ENCODE measurements around the gene PSG2.
"Not testable (repeated sequence)": the region's sequence is repeated elsewhere in the genome, so short reads cannot be mapped to it uniquely, and the experiment has no call there.

Gene PSG2

DNA sequence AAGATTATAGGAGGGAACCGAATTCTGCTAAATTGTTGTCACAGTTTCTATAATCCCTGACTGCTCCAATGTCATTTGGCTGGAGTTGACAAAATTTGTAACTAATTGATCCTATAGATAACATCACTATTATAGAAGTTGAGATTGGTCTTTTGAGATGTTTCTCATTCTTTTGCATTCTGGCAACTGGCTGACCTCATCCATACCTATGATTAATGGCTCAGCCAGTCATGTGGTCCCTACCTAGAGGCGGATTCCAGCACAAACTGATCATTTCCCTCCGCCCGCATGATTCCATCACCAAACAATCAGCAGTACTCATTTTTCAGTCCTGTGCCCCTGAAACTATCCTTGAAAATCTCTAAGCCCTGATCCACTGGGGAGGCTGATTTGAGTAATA is 4.2 kb downstream of the PSG2 start:
- WGBS (ENCODE audit: insufficient coverage, insufficient read length) = no CpG with 5 or more reads among the region's 4 CpGs
- no peak for DNase-seq (ENCODE audit: low read depth, low spot score)

DNA sequence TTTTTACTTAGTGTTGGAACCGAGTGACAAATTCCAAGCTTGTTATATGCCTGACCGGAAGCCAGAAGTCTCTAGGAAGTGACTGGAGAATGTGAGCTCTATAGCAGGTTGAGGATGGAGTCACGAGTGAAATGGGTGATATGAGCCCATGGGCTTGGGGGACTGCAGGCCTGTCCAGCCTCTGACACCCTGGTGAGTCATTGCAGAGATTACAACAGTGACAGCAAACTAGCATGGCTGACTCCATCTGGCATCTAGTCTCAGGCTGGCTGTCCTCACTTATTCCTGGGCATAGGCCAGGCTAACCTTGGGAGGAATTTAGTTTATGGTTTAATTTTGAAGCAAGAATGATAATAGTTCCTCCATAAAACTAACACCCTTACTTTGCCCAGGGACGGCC is 4.6 kb downstream of the PSG2 start:
- H3K36me3 ChIP-seq (ENCODE audit: control insufficient read depth, insufficient read depth, low read length); H3K4me1 ChIP-seq (ENCODE audit: control insufficient read depth, insufficient read depth, low read length); DNase-seq (ENCODE audit: low read depth, low spot score); H3K27ac ChIP-seq (ENCODE audit: low read length); H3K9me3 ChIP-seq (ENCODE audit: control insufficient read depth, insufficient read depth, low read length); H3K27me3 ChIP-seq (ENCODE audit: control insufficient read depth, insufficient read depth, low read length); H3K4me3 ChIP-seq (ENCODE audit: low read length): not testable (repeated sequence)
- WGBS (ENCODE audit: insufficient coverage, insufficient read length) = no CpG with 5 or more reads among the region's 4 CpGs

More for the DNA sequence above, 4.2 kb downstream of the PSG2 start:
- Histone ChIP-seq H3K27ac (ENCODE audit: low read length) (no peak overlapping the region), H3K4me3 (ENCODE audit: low read length) (no peak overlapping the region), H3K9me3 (ENCODE audit: control insufficient read depth, insufficient read depth, low read length) (peaks cover 6% of the 10 kb centered on the region), H3K27me3 (ENCODE audit: control insufficient read depth, insufficient read depth, low read length) (no peaks in the 10 kb centered on the region), H3K4me1 (ENCODE audit: control insufficient read depth, insufficient read depth, low read length) (no peaks in the 10 kb centered on the region), H3K36me3 (ENCODE audit: control insufficient read depth, insufficient read depth, low read length) (no peaks in the 10 kb centered on the region)

DNA sequence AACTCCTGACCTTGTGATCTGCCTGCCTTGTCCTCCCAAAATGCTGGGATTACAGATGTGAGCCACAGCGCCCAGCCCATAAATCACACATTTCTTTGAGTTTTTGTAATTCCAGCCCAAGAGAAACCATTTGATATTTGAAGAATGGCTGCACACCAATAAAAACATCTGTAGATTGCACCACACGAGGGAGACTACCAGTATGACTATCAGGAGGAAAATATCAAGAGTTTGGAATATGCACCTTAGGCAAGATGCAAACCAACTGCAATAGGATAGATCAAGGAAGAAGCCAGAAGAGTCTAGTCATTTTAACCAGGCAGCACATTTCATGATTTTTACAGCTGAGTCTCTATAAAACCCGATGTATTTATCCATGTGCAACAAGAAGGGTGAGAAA is 20.1 kb downstream of the PSG2 start:
- not testable (repeated sequence) for H3K36me3 ChIP-seq (ENCODE audit: control insufficient read depth, insufficient read depth, low read length); H3K4me3 ChIP-seq (ENCODE audit: low read length); H3K27ac ChIP-seq (ENCODE audit: low read length); H3K27me3 ChIP-seq (ENCODE audit: control insufficient read depth, insufficient read depth, low read length); H3K4me1 ChIP-seq (ENCODE audit: control insufficient read depth, insufficient read depth, low read length); DNase-seq (ENCODE audit: low read depth, low spot score); H3K9me3 ChIP-seq (ENCODE audit: control insufficient read depth, insufficient read depth, low read length)
- no CpG with 5 or more reads among the region's 3 CpGs for WGBS (ENCODE audit: insufficient coverage, insufficient read length)

DNA sequence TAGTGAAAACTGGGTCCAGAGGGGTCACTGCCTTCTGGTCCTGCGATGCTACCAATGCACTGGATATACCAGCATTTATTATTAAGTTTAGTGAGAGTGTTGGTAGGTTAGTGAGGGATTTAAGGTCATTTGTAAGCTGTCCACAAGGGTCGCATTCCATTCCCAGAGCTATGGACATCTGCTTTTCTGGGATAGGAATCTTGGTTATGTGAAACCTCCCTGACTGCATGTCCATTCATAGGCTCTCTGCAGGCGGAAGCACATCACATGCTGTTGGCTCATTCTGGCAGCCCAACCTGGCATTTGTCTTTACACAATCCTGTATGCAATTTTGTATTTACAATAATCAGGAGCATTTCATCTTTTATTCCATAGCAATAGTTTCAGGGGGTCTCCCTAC is 21.2 kb downstream of the PSG2 start:
- WGBS (ENCODE audit: insufficient coverage, insufficient read length) = no CpG with 5 or more reads among the region's 3 CpGs
- H3K9me3 ChIP-seq (ENCODE audit: control insufficient read depth, insufficient read depth, low read length); H3K4me3 ChIP-seq (ENCODE audit: low read length); H3K36me3 ChIP-seq (ENCODE audit: control insufficient read depth, insufficient read depth, low read length); DNase-seq (ENCODE audit: low read depth, low spot score); H3K27ac ChIP-seq (ENCODE audit: low read length); H3K4me1 ChIP-seq (ENCODE audit: control insufficient read depth, insufficient read depth, low read length); H3K27me3 ChIP-seq (ENCODE audit: control insufficient read depth, insufficient read depth, low read length): not testable (repeated sequence)

DNA sequence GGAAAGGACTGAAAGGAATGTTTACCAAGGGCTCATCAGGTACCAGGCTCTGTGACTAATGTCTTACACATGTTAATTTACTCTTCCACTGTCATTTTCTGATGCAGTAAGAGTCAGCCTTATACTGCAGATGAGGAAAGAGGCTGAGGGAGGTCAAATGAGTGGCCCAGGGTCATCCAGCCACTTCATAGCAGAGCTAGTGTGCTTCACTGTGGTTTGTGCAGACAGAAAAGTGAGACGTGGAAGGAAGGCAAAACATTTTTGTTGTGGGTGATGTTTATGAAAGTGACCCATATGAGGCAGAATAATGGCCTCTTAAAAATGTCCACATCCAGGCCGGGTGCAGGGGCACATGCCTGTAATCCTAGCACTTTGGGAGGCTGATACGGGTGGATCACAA is 22.2 kb downstream of the PSG2 start:
- H3K27me3 ChIP-seq (ENCODE audit: control insufficient read depth, insufficient read depth, low read length); H3K4me1 ChIP-seq (ENCODE audit: control insufficient read depth, insufficient read depth, low read length); H3K36me3 ChIP-seq (ENCODE audit: control insufficient read depth, insufficient read depth, low read length); H3K4me3 ChIP-seq (ENCODE audit: low read length); DNase-seq (ENCODE audit: low read depth, low spot score); H3K27ac ChIP-seq (ENCODE audit: low read length); H3K9me3 ChIP-seq (ENCODE audit: control insufficient read depth, insufficient read depth, low read length): not testable (repeated sequence)
- no CpG with 5 or more reads among the region's 3 CpGs for WGBS (ENCODE audit: insufficient coverage, insufficient read length)

DNA sequence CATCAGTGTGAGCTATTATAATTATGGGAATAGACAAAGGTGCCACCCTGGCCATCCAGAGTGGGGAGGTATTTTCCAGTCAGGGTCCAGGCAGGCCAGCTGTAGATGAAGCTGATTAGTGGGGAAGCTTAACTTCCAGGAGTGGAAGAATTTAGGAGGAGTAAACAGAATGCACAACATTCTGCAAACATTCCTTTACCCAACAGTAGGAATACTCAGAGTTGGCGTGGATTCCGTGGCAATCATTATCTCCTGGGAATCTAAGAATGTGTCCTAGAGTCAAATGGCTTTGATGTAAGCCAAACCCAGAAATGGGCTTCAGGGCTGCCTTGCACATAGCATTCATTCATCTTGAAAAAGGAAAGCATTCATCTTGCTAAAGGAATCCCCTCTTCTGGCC is 23.0 kb downstream of the PSG2 start:
- not testable (repeated sequence) for H3K9me3 ChIP-seq (ENCODE audit: control insufficient read depth, insufficient read depth, low read length); H3K4me3 ChIP-seq (ENCODE audit: low read length); DNase-seq (ENCODE audit: low read depth, low spot score); H3K4me1 ChIP-seq (ENCODE audit: control insufficient read depth, insufficient read depth, low read length); H3K36me3 ChIP-seq (ENCODE audit: control insufficient read depth, insufficient read depth, low read length); H3K27me3 ChIP-seq (ENCODE audit: control insufficient read depth, insufficient read depth, low read length); H3K27ac ChIP-seq (ENCODE audit: low read length)
- WGBS (ENCODE audit: insufficient coverage, insufficient read length) = no CpG with 5 or more reads among the region's 2 CpGs

DNA sequence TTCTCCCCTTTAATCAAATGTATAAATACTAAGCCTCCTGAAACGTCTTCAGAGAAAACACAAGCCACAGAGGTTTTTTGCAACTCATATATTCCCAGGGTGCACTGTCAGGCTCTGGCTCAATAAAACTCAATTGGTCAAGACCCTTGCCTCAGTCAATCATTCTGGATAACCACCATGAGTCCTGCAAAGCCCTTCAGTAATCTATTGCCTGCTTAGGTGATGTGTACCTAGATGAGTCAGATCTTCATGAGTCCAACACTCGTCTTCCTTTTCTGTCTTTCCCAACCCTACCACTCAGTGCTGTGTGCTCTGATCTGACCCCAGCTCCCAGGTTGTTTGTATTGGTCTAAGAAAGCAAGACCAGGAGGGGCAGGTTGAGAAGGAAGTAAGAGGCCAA is 24.1 kb downstream of the PSG2 start:
- H3K4me1 ChIP-seq (ENCODE audit: control insufficient read depth, insufficient read depth, low read length); H3K27me3 ChIP-seq (ENCODE audit: control insufficient read depth, insufficient read depth, low read length); H3K36me3 ChIP-seq (ENCODE audit: control insufficient read depth, insufficient read depth, low read length); H3K27ac ChIP-seq (ENCODE audit: low read length); DNase-seq (ENCODE audit: low read depth, low spot score); H3K9me3 ChIP-seq (ENCODE audit: control insufficient read depth, insufficient read depth, low read length); H3K4me3 ChIP-seq (ENCODE audit: low read length): not testable (repeated sequence)
- WGBS (ENCODE audit: insufficient coverage, insufficient read length) = no CpG with 5 or more reads among the region's 2 CpGs

DNA sequence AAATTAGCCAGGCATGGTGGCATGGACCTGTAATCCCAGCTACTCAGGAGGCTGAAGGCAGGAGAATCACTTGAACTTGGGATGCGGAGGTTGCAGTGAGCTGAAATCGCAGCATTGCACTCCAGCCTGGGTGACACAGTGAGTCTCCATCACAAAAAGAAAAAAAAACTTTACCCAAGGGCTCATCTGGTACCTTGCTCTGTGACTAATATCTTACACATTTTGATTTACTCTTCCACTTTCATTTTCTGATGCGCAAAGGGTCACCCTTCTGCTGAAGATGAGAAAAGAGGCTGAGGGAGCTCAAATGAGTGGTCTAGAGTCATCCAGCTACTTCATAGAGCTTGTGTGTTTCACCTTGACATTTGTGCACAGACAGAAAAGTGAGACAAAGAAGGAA is 34.5 kb downstream of the PSG2 start:
- DNase-seq (ENCODE audit: low read depth, low spot score); H3K27me3 ChIP-seq (ENCODE audit: control insufficient read depth, insufficient read depth, low read length); H3K9me3 ChIP-seq (ENCODE audit: control insufficient read depth, insufficient read depth, low read length); H3K4me1 ChIP-seq (ENCODE audit: control insufficient read depth, insufficient read depth, low read length); H3K27ac ChIP-seq (ENCODE audit: low read length); H3K4me3 ChIP-seq (ENCODE audit: low read length); H3K36me3 ChIP-seq (ENCODE audit: control insufficient read depth, insufficient read depth, low read length): not testable (repeated sequence)
- no CpG with 5 or more reads among the region's 3 CpGs for WGBS (ENCODE audit: insufficient coverage, insufficient read length)

DNA sequence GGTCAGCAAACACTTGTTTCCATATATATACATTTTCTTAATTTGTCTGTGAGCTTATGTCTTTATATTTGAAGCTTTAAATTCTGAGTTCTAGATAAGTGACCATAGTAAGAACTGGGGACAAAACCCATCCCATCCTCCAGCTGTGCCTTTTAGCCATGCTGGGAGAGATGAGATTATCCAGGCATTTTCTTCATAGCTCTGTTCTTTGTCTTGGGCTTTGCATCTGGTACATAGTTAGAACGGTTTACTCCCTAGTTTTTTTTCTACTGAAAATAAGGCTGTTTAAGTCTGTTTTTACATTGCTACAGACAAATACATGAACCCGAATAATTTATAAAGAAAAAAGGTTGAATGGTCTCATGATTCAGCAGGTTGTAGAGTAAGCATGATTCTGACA is 35.9 kb downstream of the PSG2 start:
- WGBS (ENCODE audit: insufficient coverage, insufficient read length) = no CpG with 5 or more reads among the region's 2 CpGs
- not testable (repeated sequence) for DNase-seq (ENCODE audit: low read depth, low spot score); H3K9me3 ChIP-seq (ENCODE audit: control insufficient read depth, insufficient read depth, low read length); H3K27me3 ChIP-seq (ENCODE audit: control insufficient read depth, insufficient read depth, low read length); H3K27ac ChIP-seq (ENCODE audit: low read length); H3K4me3 ChIP-seq (ENCODE audit: low read length); H3K4me1 ChIP-seq (ENCODE audit: control insufficient read depth, insufficient read depth, low read length); H3K36me3 ChIP-seq (ENCODE audit: control insufficient read depth, insufficient read depth, low read length)

DNA sequence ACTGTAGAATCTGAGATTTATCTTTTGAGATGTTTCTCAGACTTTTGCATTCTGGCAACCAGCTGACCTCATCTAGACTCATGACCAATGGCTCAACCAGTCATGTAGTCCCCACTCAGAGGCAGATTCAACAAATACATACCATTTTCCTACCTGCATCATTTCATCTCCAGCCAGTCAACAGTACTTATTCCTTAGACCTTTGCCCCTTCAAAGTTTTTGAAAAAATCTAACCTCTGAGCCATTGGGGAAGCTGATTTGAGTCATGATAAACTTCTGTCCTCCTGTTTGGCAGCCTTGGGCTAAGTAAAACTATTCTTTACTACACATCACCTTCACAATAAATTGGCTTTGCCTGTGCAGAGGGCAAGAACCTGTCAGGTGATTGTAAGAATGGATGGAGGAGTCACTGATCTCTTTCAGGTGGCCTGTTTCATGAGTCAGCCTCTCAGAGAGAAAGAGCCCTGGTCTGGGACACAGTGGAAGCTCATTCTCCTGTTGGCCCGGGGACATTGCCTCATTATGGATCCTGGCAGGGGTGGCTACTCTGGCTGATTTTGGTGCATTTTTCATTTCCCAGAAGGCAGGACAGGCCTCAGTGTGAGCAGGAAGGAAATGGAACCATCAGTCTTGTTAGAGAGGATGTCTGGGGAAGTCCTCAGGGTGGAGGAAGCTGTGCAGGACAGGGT is 38.9 kb downstream of the PSG2 start:
- WGBS (ENCODE audit: insufficient coverage, insufficient read length) = no CpG with 5 or more reads among the region's 1 CpG
- DNase-seq (ENCODE audit: low read depth, low spot score) = not testable (repeated sequence)

DNA sequence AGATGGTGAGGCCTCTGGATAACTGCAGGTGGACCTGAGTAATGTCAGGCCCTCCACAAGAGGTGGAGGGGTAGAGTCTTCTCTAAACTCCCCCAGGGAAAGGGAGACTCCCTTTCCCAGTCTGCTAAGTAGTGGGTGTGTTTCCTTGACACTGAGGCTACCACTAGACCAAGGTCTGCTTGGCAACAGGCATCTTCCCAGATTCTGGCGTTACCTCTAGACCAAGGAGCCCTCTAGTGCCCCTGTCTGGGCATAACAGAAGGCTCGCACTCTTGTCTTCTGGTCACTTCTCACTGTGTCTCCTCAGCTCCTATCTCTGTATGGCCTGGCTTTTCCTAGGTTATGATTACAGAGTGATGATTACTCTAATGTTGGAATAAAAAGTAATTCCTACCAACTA is 50.9 kb downstream of the PSG2 start:
- WGBS (ENCODE audit: insufficient coverage, insufficient read length) = no CpG with 5 or more reads among the region's 2 CpGs
- H3K4me3 ChIP-seq (ENCODE audit: low read length); DNase-seq (ENCODE audit: low read depth, low spot score); H3K36me3 ChIP-seq (ENCODE audit: control insufficient read depth, insufficient read depth, low read length); H3K27me3 ChIP-seq (ENCODE audit: control insufficient read depth, insufficient read depth, low read length); H3K9me3 ChIP-seq (ENCODE audit: control insufficient read depth, insufficient read depth, low read length); H3K27ac ChIP-seq (ENCODE audit: low read length); H3K4me1 ChIP-seq (ENCODE audit: control insufficient read depth, insufficient read depth, low read length): not testable (repeated sequence)

More for the DNA sequence above, 38.9 kb downstream of the PSG2 start:
- not testable (repeated sequence) for H3K4me1 ChIP-seq (ENCODE audit: control insufficient read depth, insufficient read depth, low read length); H3K27ac ChIP-seq (ENCODE audit: low read length); H3K27me3 ChIP-seq (ENCODE audit: control insufficient read depth, insufficient read depth, low read length); H3K9me3 ChIP-seq (ENCODE audit: control insufficient read depth, insufficient read depth, low read length); H3K4me3 ChIP-seq (ENCODE audit: low read length); H3K36me3 ChIP-seq (ENCODE audit: control insufficient read depth, insufficient read depth, low read length)
